Measurements from ENCODE around the gene CERS4.

Gene CERS4

GRCh38 chr19:8209462-8210378 lies 550 bp downstream of the CERS4 start:
- peak overlapping the region; percentile 81 for H3K4me3 ChIP-seq (ENCODE audit: low read depth, low read length)
- DNase-seq (ENCODE audit: low read depth): peak; percentile 84
- TF ChIP-seq MYC (IDR thresholded peaks at IDR 0.05; ENCODE audit: low read depth, low read length): peak; percentile 33; the same call in 1 of the 2 replicates
- TF ChIP-seq POLR2A (IDR thresholded peaks at IDR 0.05; ENCODE audit: extremely low read depth, insufficient read length): no peak
- TF ChIP-seq MAX (IDR thresholded peaks at IDR 0.05; ENCODE audit: low read depth, low read length): peak; percentile 49

GRCh38 chr19:8210421-8211101 lies 1.4 kb downstream of the CERS4 start:
- TF ChIP-seq MAX (IDR thresholded peaks at IDR 0.05; ENCODE audit: low read depth, low read length) (0 out of 2 replicates have a peak, but pooled peaks have one; percentile 3), POLR2A (IDR thresholded peaks at IDR 0.05; ENCODE audit: extremely low read depth, insufficient read length) (no peak), CTCF (IDR thresholded peaks at IDR 0.05; ENCODE audit: low read depth, low read length) (no peak), MYC (IDR thresholded peaks at IDR 0.05; ENCODE audit: low read depth, low read length) (no peak)
- DNase-seq (ENCODE audit: low read depth): peak; percentile 65
- peak overlapping the region; percentile 81 for H3K4me3 ChIP-seq (ENCODE audit: low read depth, low read length)

- H3K4me3 ChIP-seq (ENCODE audit: low read depth, low read length): no peak overlapping the region
- TF ChIP-seq POLR2A (IDR thresholded peaks at IDR 0.05; ENCODE audit: extremely low read depth, insufficient read length) (no peak), MAX (IDR thresholded peaks at IDR 0.05; ENCODE audit: low read depth, low read length) (no peak), MYC (IDR thresholded peaks at IDR 0.05; ENCODE audit: low read depth, low read length) (no peak), CTCF (IDR thresholded peaks at IDR 0.05; ENCODE audit: low read depth, low read length) (no peak)
- no peak for DNase-seq (ENCODE audit: low read depth)
These were observed 3.0 kb downstream of the CERS4 start for GRCh38 chr19:8212212-8212611.

- no peak for TF ChIP-seq MAX (IDR thresholded peaks at IDR 0.05; ENCODE audit: low read depth, low read length)
- TF ChIP-seq CTCF (IDR thresholded peaks at IDR 0.05; ENCODE audit: low read depth, low read length): no peak
- TF ChIP-seq POLR2A (IDR thresholded peaks at IDR 0.05; ENCODE audit: extremely low read depth, insufficient read length): no peak
- no peak for TF ChIP-seq MYC (IDR thresholded peaks at IDR 0.05; ENCODE audit: low read depth, low read length)
- H3K4me3 ChIP-seq (ENCODE audit: low read depth, low read length): no peak overlapping the region
- no peak for DNase-seq (ENCODE audit: low read depth)
These were observed 3.7 kb downstream of the CERS4 start for GRCh38 chr19:8212916-8213315.

- H3K4me3 ChIP-seq (ENCODE audit: low read depth, low read length): no peak overlapping the region
- peak; percentile 54 for DNase-seq (ENCODE audit: low read depth)
- no peak for TF ChIP-seq CTCF (IDR thresholded peaks at IDR 0.05; ENCODE audit: low read depth, low read length)
These were observed 4.9 kb downstream of the CERS4 start for GRCh38 chr19:8213827-8214672.

Measured in NB4 (cell line).